Spleen (tissue), 7 donors: ENCODE measurements around the gene HOGA1.

Experiments
- CTCF ChIP-seq, 11 experiments: fragments of 200-600 bp in 7 of 11; fragments of 450-650 bp in 4 of 11; sonication (generic) in 4 of 11; IDR thresholded peaks in 8 of 11; conservative IDR thresholded peaks in 3 of 11; 1 replicate in 7 of 11; 2 replicates in 4 of 11; pipeline versions ENCODE4 v1.4.0 to v1.8.0; 2016 to 2021; ENCODE audit warnings: antibody characterized with exemption in 11 of 11, inconsistent platforms in 4 of 11, mild to moderate bottlenecking in 1 of 11
- POLR2A ChIP-seq, 3 donors: fragments of 450-650 bp; IDR thresholded peaks; one replicate each; pipeline ENCODE4 v1.5.1; 2017; ENCODE audit warnings: antibody characterized with exemption in 3 of 3, mild to moderate bottlenecking in 1 of 3
- POLR2AphosphoS5 ChIP-seq, 3 donors: sonication (generic); formaldehyde crosslinking; IDR thresholded peaks; one replicate each; pipeline ENCODE4 v1.5.1; 2017; ENCODE audit warnings: antibody characterized with exemption in 3 of 3
- donor health status: DM: no; HTN: no; CAD: no; lungs with moderate emphysema.
- donor health status: DM: no; HTN: no; CAD: no.
- donor health status: DM: no; HTN: no; CAD: no.

GRCh38 chr10:97584060-97584797 is at the start of gene HOGA1:
- TF ChIP-seq CTCF (IDR thresholded peaks at IDR 0.05 in 8 of 11, conservative IDR thresholded peaks at IDR 0.05 in 3 of 11) (no peak), POLR2A (IDR thresholded peaks at IDR 0.05) (no peak), POLR2AphosphoS5 (IDR thresholded peaks at IDR 0.05) (no peak)
